Activated CD4-positive, alpha-beta T cell treated with anti-CD3 and anti-CD28 coated beads, Interleukin-2, Interleukin-6, amounts not matched to agents 100 ng/mL and 50 ng/mL, durations not matched to agents 16 hours and 8 hours (primary cell): ENCODE results near the gene PHYKPL.

Experiments used
- DNase-seq: peaks from one replicate; pipeline ENCODE4 v3.0.0-alpha.2; 2020

PHYKPL gene

DNA sequence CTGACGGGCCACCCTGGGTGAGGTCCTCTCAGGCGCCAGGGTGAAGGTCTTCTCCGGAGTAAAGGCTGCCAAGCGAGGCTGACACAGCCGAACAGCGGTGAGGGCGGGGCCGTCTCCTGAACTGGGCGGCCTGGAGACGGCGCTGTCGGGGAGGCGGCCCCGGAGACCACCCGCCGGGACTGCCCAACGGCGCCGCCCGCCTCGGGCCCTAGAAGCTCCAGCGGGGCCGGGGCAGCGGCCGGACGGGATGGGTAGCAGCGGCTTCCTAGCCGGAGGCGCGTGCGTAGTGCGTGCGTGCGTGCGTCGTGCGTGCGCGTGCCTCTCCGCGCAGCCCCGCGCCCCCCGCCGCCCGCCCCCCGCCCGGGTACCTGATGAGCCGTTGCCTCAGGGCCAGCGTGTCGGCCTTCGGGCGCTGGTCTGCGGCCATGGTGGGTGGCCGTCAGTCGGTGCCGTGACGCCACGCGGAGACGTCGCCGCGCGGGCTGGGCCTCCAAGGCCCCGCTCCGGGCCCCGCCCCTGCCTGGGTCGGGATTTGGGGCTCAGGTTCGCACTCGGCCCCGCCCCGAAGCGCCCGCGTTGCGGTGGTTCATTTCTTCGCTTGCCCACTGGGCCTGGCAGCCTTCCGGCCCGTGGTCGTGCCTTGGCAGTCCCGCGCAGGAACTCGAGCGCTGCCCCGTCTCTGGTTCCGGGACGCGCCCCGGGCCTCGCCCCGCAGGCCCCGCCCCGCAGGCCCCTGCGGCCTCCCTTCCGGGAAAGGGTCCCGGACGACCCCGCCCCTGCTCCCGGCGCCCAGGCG is at the start of gene PHYKPL:
Gene PHYKPL, minus strand, starts transcription at position 679 of the 796 bp plus-strand sequence. Its CDS starts 252 bp downstream, at position 427.
- peak; percentile 84 for DNase-seq

DNA sequence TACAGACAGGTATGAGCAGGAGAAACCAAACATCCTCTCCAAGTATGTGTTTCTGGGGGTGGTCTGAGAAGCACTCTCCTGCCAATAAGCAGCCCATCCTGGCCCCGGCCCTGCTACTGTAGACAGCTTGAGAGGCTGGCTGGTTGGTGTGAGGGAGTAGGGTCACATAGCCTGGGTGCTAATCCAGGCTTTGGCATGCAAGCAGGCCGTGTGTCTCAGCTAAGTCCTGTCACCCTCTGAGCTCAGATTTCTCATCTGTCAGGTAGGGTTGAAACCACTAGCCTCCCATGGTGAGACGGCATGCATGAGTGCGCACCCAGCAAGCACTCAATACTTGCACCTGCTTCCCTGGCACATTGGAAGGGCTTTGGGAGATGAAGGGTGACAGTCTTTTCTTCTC is 49.8 kb upstream of the PHYKPL start:
- DNase-seq = no peak

DNA sequence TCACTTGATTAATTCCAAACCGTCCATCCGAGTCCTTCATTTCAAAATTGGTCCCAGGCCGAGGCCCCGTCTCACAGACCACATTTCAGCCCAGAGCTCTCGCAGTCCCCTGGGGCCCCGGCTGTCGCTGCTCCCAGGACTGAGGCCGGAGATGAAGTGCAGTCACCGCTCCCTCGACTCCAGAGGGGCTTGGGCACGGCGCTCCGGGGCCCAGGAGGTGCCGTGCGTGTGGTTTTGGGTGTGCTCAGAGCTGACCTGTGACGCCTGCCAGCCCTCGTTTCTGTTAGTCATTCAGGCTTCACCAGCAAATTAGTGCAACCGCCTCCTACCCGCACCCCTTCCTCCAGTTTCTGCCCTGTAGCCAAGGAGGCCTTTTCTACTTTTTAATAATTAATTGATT is 48.7 kb upstream of the PHYKPL start:
- no peak for DNase-seq

DNA sequence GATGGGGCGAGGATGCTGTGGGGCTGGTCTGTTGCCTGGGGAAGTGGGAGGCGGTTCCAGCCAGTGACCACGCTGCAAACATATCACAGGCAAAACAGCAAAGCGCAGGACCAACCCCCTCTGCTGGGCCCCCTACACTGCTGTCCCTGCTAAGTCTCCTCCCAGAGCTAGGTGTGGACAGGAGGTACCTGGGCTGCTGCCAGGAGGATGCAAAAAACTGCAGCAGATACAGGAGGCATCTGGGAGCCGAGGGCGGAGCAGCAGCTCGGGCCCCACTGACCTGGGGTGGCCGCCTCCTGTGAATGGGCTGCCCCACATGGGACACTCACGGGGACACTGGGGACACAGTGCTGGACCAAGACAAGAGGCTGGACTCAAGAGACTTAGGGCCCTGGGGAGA is 48.0 kb upstream of the PHYKPL start:
- DNase-seq = no peak

DNA sequence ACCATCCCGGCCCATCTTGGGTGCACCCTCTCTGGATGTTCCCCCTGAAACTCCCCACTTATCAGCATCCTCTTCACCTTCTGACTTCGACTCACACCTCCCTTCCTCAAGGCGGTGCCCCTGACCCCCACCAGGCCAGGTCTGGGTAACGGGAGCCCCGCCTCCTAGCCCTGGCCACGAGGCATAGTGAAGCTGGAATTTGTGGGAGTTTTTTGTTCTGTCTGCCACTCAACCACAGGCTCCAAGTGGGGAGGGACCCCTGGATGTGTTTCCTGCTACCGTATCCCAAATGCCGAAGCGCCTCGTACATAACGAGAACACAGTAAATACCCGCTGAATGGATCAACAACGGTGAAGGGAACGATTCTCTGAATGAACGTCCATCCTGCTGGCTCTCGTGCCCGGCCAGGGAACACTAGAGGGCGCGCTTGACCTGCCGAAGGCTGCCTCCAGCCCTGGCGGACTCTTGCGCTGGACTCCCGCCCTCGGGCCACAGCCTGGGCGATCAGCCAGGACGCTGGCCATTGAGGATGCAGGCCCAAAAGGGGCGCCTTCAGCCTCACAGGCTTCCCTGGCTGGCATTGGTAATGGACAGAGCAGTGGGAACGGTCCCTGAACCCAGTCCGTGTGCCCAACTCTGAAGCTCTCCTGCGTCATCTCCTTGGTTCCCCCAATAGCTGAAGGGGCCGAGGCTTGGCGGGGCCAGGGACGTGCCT is 47.3 kb upstream of the PHYKPL start:
- DNase-seq = peak; percentile 70

DNA sequence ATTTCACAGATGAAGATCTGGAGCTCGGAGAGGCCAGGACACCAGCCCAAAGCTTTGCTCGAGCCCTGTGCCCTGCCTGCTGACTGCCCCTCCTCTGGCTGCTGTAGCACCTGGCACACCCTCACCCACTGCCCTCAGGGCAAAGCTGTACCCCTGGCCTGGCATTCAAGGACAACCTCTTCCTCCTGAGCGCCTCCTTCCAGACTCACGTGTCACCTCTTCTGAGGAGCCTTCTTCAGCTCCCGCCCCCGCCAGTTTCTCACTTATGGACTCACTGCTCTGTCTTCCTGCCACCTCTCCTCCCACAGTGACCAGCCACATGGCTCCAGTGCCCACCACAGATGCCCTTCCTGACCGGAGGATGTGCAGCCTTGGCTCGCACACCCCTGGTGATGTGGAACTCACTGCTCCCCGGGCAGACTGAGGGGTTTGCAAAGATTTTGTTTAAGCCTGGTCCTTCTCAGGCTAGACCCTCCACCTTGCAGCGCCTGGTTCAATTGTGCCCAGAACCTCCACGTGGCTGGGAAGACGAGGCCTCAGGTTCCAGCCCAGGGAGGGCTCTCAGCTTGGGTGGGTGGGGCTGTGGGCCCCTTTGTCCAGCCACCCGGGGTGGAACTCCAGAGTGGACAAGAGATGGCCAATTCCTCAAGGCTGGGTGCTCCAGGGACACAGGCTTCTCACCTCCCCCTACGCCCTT is 46.6 kb upstream of the PHYKPL start:
- DNase-seq = no peak

DNA sequence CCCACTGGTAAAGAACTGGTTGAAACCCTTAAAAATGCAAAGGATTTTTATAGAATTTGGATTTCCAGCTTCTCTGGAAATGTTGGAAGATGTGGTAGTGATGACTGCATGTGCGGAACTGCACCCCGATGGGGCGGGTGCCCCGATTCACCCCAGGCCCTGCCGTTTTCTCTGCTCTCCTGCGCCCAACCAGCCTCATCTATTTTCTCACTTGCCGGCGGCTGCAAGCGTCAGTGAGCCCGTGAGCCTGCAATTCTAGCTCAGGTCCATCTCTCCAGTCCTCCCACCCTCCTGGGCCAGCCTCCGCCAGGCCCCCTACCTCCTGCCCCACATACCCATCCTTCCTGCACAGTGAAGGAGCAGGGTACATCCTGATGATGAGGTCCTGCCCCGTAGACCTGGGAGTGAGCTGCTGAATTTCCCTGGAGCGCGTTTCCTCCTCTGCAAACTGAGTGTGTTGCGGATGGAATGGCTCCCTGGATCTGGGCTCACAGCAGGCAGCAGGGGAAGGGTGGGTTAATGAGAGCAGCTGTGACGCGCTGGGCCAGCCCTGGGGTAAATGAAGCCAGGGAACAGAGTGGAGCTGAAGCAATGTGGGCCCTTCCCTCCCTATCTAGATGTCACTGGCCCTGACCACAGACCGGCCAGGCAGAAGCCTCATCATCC is 45.9 kb upstream of the PHYKPL start:
- no peak for DNase-seq

DNA sequence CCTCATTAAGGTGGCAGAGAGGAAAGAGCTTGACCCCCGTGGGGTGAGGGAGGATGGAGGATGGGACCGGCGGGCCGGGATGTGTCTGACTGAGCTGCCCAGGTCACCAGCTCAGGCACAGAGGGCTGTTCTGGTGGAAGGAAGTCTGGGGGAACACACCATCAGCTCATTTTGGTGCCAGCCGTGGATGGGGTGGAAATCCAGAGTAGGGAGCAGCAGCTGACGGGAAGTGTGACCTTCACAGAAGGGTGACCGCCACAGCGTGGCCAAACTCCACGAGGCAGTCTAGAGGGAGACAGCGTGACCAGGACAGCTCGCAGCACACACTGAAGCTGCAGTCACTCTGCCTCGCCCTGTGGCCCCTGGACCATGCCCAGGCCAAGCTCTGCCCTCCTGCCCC is 45.3 kb upstream of the PHYKPL start:
- DNase-seq = no peak

DNA sequence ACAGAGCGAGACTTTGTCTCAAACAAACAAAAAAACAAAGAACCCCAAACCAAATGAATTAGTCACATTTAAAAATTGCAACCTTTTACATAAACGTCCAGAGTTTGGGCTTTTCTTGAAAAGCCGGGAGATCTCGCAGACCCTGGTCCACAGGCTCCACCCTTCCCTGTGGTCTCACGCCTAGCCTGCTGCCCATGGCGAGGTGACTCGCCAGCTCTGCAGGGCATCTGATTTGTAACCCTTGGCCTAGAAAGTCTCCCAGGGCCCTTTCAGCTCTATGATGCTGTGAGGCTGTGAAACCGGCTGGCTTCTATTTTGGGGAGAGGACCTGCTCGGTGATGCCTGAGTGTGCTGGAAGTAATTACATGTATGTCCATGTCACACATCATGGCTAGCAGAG is 44.7 kb upstream of the PHYKPL start:
- DNase-seq = no peak

DNA sequence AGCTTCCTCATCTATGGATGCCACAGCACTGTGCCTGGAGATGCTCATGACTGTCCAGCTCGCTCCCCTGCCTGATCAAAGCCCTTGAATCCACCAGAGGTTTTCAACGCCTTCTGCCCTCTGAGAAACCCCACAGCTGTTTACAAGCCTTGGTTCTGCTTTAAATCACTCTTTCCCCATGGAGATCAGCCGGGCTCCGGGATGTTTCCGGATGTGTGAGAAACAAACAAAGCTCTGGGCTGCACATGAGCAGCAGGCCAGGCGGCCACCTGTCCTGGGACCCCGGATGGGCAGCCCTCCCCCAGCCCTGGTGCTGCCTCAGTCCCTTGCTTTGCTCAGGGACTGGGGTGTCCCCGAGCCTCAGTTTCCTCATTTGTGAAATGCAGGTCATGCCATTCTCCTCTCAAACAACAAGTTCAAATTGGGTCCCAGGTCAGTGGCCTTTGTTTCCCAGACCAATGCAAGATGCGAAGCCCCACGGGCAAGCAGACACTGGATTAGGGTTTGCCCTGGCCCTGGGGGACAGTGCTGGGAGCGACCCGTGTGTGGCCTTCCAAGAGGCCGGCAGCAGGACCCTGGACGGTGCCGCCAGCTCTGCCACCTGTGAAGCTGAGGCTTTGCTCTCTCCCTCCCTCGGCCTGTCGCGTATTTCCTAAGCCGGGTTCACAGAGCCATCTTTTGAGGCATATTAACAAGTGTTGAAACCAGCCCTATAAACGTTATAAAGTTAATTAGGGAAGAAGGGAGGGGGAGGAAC is 42.4 kb upstream of the PHYKPL start:
- no peak for DNase-seq

DNA sequence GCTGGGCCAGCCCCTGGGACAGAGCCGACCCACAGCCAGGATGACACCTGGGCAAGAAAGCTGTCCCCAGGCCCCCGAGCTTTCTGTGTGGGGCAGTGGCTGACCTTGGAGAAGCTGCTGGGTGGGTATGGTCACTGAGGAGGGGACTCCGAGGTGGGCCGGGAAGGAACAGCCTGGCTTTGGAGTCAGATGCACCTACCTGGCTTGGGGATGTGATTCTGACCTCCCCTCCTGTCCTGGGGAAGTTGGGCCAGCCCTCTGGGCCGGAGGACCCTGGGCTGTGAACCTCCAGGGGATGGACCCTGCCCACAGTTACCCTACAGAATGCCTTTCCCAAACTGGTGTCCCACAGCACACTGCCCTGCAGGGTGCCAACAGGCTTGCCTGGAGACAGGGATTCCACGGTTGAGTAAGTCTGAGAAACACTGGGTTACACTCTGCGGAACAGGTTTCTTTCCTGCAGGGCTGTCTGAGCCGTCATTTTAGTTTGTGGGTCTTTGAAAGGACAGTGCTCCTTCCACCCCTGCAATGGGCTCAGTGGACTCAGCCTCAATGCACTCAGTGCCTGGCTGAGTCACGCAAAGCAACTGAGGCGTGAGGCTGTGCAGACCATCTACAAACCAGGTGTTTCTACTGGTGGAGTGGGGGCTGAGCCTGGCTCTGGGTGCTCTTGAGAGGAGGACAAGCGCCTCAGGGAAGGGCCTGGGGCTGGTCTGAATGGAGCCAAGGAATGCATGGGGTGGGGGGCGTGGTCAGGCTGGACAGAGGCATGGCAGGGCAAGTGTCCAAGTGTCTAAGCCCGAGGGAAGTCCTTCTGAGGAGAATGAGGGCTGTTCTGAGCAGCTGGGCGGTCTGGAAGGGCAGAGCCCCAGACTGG is 41.3 kb upstream of the PHYKPL start:
- DNase-seq = no peak

DNA sequence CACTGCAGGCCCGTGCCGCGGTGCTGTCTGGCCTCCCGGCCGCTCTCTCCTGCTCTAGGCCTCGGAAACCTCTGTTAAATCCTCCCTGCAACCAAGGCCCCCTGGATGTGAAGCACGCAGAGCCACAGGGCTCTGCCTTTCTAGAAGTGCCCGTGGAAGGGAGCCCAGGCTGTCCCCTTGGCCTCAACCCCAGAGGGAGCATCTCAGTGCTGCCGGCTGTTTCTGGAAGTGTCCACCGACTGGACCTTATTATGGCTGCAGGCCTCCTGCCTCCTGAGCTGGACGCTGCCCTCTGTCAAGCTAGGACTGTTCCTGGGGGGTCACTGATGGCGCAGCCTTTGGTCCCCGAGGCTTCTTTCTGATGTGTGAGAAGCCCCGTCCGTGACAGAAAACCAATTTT is 40.4 kb upstream of the PHYKPL start:
- no peak for DNase-seq

DNA sequence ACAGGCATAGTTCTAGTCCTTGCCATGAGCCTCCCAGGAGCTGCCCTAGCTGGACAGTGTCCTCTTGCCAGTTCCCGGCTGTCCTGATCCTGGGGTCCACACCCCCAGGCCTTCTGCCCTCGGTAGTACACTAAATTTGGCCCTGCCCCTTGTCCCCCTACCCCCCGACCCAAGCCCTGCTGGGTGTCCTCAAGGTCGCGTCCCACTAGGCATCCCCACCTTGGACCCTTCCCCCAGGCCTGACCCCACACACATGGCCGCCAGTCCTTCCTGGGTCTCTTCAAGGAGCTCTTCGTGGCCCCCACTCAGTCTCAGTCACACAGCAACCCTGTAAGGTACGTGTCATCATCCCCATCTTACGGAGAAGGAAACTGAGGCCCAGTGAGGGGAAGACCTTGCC is 40.0 kb upstream of the PHYKPL start:
- no peak for DNase-seq

DNA sequence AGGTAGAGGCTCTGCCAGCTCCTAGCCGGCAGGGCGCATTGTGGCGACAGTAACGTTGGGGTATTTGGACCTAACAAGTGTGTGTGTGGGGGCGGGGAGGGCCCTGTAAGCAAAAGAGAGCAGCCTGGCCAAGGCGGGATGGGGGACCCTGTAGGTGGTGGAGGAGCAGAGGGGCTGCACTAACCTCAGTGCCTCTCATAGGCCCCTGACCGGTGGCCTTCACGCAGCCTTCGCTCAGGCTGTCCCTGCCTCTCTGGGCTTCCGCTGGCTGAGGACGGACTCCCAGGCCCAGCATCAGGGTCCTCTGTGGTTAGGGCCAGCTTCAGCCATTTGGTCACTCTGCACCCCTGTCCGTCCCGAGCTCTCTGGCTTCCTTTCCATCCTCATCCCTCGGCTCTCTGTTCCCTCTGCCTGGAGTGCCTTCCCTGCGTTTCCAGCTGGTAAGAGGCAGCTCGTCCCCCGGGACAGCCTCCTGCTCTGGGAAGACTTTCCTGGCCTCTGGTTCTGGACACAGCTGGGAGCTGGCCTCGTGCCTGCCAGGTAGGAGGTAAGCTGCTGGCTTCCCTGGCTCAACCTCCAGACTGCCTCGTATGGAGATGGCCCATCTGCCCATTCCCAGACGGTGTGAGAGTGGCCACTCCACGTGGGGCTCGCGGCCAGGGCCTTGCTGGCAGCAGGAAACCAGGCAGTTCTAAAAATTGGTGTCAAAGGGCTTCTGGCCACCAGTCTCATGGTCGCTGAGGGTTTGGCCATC is 39.3 kb upstream of the PHYKPL start:
- DNase-seq = no peak

DNA sequence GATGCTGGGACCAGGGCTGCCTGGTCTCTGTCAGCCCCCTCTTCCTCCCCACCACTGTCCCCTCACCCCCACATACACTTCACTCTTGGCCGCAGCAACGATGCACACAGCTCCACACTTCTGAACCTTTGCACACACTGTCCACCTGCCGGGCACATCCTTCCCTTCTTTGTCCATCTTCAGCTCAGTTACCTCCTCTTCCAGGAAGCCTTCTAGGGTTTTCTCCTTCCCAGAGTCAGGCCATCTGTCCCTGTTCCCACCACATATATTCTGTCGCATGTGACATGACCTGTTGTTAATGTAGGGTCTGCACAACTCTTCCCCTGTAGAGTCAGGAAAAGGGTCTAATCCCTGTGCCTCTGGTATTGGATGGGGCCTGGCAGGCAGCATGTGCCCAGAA is 38.6 kb upstream of the PHYKPL start:
- no peak for DNase-seq

DNA sequence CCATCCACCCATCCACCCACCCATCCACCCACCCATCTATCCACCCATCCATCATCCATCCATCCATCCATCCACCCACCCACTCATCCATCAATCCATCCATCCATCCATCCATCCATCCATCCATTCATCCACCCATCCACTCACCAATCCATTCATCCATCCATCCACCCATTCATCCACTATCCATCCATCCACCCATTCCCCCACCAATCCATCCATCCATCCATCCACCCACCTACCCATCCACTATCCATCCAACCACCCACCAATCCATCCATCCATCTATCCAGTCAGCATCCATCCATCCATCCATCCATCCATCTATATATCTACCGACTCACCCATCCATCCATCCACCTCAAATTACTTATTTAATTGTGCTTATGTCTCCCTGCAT is 36.9 kb upstream of the PHYKPL start:
- no peak for DNase-seq

DNA sequence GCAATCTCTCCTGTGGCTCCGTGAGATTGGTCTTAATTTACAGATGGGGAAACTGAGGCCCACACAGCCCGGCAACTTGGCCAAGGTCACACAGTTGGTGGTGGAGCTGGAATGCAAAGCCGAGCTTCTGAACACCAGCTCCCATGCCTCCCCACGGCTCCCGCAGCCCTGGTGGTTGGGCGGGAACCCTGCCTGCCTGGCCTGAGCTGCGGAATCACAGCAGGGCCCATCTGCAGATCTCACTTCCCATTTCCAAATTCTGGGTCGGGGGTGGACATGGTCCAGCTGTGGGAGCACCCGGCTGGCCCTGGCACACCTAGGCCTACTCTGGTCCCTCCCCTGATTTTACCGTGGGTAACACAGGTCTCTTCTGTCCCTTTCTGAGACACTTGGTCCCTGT is 35.3 kb upstream of the PHYKPL start:
- no peak for DNase-seq

DNA sequence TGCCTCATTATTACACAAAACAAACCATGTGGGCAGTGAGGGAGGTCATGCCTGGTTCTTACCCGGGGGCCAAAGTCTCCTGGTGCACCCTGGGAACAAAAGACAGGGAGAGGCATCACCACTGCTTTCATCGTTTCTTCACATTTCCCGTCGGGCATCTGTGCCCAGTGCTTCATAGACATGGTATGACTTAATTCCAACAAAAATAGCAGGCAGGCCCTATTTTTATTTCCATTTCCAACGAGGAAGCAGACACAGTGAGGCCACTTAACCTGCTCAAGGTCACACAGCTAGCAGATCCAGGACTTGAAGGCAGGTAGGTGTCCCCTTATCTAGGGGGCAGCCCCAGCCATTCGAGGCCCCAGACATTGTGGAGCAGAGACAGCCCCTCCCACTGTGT is 34.6 kb upstream of the PHYKPL start:
- no peak for DNase-seq

DNA sequence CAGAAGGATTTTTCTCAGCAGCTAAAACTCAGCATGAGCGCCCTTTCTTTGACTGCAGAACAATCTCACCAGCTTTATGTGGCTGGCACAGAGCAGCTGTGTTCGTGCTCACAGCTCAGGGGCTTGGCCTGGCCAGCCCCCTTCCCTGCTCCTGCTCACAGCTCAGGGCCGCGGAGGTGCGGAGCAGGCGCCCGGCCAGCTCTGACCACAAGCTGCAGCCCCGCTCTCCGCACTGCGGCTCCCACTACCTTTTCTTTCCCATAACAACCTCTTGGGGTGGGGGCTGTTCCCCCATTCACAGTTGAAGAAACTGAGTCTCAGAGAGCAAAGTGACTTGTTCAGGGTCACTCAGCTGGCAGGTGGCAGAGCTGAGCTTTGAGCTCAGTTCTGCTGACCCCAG is 34.0 kb upstream of the PHYKPL start:
- no peak for DNase-seq

DNA sequence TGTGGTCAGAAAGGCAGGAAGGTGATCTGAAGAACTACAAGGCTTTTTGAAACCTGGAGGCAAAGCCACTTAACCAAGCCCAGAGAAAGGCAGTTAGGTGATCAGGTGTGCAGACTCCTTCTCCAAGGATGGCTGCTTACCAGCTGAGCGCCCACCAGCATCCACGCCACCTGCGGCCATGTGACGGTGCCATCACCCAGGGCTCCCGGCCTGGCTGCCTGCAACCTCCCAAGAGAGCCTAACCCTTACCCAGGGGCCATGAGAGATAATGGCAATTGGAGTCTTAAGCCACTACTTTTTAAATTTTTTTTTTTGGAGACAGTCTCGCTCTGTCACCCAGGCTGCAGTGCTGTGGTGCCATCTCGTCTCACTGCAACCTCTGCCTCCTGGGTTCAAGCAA is 33.1 kb upstream of the PHYKPL start:
- DNase-seq = no peak

DNA sequence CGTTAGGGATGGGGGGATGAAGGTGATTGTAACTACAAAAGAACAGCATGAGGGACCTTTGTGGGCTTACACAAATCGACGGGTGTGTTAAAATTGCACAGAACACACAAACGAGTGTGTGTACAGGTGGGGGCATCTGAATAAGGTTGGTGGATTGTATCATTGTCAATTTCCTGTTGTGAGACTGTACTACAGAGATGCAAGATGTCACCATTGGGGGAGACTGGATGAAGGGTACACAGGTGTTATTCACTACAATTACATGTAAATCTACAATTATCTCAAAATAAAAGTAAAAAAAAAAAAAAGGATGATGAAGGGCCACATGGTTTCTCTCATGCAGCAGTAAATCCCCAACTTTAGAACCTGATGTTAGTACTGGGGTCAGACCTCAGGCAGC is 31.4 kb upstream of the PHYKPL start:
- DNase-seq = no peak
